GOT3 (cell line): ENCODE measurements around the gene PANK1.
"Not testable (repeated sequence)": the region's sequence is repeated elsewhere in the genome, so short reads cannot be mapped to it uniquely, and the experiment has no call there.

Experiments used
- DNase-seq: peaks from one replicate; lab custom pipeline; 2025; ENCODE audit warnings: mixed read lengths; lab: John Stamatoyannopoulos, UW

PANK1 gene

GRCh38 chr10:89566992-89567391 lies 78.0 kb downstream of the PANK1 start:
- DNase-seq, result no peak

GRCh38 chr10:89566095-89566950 lies 78.7 kb downstream of the PANK1 start:
- DNase-seq, result no peak

GRCh38 chr10:89565180-89565579 lies 79.9 kb downstream of the PANK1 start:
- DNase-seq, result no peak

GRCh38 chr10:89563861-89564478 lies 81.1 kb downstream of the PANK1 start:
- DNase-seq, result no peak

GRCh38 chr10:89563311-89563710 lies 81.7 kb downstream of the PANK1 start:
- no peak for DNase-seq

GRCh38 chr10:89556600-89556999 lies 88.4 kb downstream of the PANK1 start:
- no peak for DNase-seq

- DNase-seq, result no peak
These were observed 89.2 kb downstream of the PANK1 start for GRCh38 chr10:89555688-89556445.

GRCh38 chr10:89554433-89554832 lies 90.6 kb downstream of the PANK1 start:
- no peak for DNase-seq

GRCh38 chr10:89553064-89553734 lies 91.8 kb downstream of the PANK1 start:
- DNase-seq, result no peak

- DNase-seq, result no peak
These were observed 92.8 kb downstream of the PANK1 start for GRCh38 chr10:89552213-89552612.

- no peak for DNase-seq
These were observed 94.5 kb downstream of the PANK1 start for GRCh38 chr10:89550509-89550908.

GRCh38 chr10:89549510-89549909 lies 95.5 kb downstream of the PANK1 start:
- DNase-seq, result no peak

GRCh38 chr10:89548673-89549072 lies 96.4 kb downstream of the PANK1 start:
- no peak for DNase-seq

GRCh38 chr10:89547853-89548513 lies 97.1 kb downstream of the PANK1 start:
- no peak for DNase-seq

GRCh38 chr10:89546651-89547050 lies 98.4 kb downstream of the PANK1 start:
- not testable (repeated sequence) for DNase-seq

- no peak for DNase-seq
These were observed 101.2 kb downstream of the PANK1 start for GRCh38 chr10:89543841-89544240.

GRCh38 chr10:89540420-89540949 lies 104.6 kb downstream of the PANK1 start:
- no peak for DNase-seq

GRCh38 chr10:89537364-89537763 lies 107.7 kb downstream of the PANK1 start:
- no peak for DNase-seq

GRCh38 chr10:89536013-89536354 lies 109.1 kb downstream of the PANK1 start:
- no peak for DNase-seq

GRCh38 chr10:89535171-89536012 lies 109.7 kb downstream of the PANK1 start, which contains the start of gene SLC16A12:
Gene SLC16A12 (minus strand): TSS chr10:89535594. CDS start chr10:89462578, 73,016 bp downstream.
- no peak for DNase-seq

GRCh38 chr10:89534826-89535166 lies 110.2 kb downstream of the PANK1 start:
- no peak for DNase-seq
